GM20431 (cell line): ENCODE data around the gene CAPN9.
"Not testable (repeated sequence)": the region's sequence is repeated elsewhere in the genome, so short reads cannot be mapped to it uniquely, and the experiment has no call there.

Experiments
- in situ Hi-C: fragments of 300-500 bp; cut with MseI, MboI; formaldehyde crosslinking; loops from one replicate; pipeline ENCODE4 v1.15.0; 2020; ENCODE audit warnings: low sequenced_read_pairs; ENCODE audit not compliant: unreplicated experiment

Gene CAPN9

DNA sequence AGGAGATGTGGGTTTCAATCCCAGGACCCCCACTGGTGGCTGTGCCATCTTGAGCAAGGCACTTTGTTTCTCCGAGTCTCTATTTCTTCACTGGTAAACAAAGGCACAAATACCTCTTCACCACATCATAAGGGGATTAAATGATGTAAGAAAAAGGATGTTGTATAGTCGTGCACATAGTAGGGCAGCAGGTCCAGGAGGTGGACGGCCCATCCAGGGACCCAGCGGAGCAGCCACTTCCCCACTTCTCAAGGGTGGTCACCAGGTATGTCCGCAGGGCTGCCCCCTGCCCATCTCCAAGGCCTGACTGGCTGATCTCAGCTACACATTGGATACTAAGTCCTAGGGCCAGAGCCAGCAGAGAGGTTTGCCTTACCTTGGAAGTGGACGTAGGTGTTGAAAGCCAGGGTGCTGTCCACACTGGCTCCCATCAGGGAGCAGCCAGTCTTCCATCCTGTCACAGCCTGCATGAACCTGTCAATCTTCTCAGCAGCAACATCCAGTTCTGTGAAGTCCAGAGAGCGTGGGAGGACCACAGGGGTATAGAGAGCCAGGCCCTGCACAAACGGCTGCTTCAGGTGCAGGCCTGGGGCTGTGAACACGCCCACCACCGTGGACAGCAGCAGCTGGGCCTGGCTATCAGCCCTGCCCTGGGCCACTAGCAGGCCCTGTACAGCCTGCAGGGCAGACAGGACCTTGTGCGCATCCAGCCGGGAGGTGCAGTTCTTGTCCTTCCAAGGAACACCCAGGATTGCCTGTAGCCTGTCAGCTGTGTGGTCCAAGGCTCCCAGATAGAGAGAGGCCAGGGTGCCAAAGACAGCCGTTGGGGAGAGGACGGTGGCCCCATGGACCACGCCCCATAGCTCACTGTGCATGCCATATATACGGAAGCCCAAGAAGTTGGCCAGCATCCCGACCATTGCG, 37.3 kb upstream of the CAPN9 start:
- in situ Hi-C loops = no loop called here

DNA sequence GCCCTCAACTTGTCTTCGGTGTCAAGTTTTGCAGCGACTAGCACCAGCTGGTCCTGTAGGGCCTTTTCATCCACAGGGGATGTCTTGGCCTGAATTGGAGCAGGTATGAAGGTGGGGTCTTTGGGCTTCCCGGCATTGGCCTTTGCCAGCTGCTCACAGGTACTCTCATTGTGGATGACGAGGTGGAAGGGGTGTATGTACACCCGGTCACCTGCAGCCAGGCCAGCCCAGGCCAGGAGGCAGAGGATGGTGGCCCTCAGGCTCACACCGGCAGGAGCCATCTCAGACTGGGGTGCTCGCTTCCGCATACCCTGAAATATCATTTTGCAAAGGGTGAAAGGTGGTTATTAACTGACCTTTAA, 36.7 kb upstream of the CAPN9 start:
- in situ Hi-C loops = no loop called here

DNA sequence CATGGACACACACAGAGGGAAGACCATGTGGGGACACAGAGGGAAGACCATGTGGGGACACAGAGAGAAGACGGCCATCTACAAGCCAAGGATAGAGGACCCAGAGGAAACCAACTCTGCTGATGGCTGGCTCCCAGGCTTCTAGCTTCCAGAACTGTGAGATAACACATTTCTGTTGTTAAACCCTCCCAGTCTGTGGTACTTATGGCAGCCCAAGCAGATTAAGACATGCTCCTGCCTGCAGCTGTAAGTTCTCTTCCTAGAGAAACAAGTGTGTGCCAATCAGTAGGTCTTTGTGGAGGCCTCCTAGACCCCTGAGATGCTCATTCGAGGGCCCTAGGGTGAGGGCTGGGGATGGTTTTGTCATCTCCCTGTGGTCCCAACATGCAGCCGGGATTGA, 35.9 kb upstream of the CAPN9 start:
- in situ Hi-C loops = no loop called here

DNA sequence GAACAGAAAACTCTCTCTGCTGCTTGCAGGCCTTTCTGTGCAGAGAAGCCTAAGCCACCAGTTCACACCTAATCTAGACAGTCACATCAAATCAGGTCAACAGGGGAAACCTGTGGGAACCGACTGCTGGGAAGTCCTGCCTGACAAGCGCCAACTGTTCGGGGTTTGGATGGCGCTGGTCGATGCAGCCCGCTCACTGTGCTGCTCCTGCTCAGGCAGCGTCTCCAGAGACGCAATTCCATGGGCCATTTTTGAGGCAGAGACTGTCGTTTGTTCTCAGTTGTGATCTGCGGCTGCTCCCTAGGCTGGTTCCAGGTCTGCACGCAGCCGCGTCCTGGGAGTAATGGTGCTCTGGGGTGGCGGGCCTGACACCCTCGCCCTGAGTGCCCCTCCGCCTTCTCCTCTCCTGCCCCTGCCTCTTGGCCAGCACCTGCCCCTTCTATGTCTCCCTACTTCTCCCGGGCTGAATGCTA, 34.7 kb upstream of the CAPN9 start:
- in situ Hi-C loops = no loop called here

DNA sequence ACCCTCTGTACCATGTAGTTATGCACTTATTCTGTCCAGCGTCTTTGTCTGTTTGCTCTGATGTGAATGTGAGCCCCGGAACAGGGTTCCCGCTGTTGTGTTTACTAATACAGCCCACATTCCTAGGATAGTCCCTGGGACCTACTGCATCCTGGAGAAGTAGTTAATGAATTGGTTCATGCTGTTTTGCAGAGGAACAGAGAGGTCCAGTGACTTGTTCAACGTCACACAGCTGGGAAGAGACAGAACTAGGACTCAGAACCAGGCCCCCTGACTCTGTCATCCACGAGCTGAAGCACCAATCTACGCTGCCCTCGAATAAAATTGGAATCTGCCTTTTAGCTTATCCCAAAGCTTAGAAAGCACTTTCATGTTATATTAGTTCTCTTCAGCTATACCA, 34.0 kb upstream of the CAPN9 start:
- in situ Hi-C loops = no loop called here

DNA sequence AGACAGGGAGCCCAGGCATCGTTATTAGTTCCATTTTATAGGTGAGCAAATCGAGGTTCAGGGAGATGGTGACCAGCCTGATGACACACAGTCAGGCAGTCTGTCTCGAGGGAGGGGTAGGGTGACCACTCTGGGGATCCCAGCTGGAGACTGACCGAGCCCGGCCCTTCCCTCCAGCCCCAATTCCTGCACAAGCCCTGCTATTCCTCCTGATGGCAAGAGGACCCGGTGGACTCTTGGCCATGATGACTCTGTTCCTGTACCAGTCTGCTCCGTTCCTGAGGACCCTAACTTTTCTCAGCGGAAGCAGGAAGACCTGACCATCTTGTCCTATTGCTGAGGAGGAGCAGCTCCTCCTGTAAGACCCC, 33.7 kb upstream of the CAPN9 start:
- in situ Hi-C loops = no loop called here

DNA sequence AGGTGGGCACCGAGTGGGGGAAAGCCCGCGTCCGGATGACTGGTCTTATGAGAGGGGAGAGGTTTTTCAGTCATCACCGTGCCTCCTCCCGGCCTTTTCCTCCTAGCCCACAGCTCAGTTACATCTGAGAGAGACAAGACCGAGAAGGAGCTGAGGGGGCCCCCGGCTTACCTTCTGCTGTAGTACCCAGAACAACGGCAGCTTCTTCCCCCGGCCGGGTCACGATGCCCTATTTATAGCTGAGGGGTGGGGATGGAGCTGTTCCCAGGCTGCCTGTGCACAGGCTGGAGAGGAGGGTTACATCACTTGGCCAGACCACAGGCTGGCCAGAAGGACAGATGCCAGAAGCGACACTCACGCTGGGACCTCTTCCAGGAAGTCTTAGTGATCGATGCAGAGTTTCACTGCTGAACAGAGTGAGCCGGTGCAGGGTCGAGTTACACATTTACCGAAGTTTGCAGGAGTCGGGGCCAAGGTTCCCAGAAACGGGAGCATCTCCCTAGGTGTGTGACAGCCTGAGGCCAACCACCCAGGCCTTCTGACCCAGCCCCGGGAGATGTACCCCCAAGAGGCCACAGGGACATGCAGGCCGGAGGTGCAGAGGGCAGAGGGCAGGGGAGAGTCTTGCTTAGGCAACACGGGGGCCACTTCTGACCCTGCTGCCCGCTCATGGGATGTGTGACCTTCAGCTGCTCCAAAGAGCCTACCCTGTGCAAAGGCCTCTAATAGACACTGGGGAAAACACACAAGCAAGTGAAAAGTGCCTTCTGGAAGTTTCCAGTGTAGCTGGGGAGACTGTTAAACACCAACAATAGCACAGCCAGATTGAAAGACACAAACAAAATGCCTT, 33.0 kb upstream of the CAPN9 start, which contains the start of gene AGT:
TSS of gene AGT (minus strand) at position 208 of the 850 bp plus-strand sequence. CDS start 3,299 bp downstream, outside the sequence.
- in situ Hi-C loops = no loop called here

DNA sequence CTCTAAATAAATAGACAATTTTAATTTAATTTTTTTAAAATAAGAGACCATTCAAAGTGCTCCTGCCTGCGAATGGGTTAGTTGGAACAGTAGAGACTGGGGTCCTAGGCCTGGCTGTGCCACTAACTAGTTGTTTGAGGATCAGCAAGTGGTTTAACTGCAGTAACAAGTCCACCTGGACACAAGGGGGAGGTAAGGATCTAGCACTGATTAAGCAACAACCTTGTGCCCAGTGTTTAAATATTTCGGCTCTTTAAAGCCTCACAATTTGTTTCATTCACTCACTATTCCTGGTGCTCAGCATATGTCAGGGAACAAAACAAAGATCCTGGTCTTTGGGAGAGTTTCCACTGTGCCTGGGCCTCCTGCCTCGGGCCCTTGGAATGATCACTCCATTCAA, 31.7 kb upstream of the CAPN9 start:
- in situ Hi-C loops = no loop called here

DNA sequence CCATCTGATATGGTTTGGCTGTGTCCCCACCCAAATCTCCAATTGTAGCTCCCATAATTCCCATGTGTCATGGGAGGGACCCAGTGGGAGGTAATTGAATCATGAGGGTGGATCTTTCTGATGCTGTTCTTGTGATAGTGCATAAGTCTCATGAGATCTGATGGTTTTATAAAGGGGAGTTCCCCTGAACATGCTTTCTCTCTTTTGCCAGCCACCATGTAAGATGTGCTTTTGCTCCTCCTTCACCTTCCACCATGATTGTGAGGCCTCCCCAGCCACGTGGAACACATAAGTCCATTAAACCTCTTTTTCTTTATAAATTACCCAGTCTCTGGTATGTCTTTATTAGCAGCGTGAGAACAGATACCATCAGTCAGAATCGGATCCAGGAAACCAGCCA, 30.7 kb upstream of the CAPN9 start:
- in situ Hi-C loops = not testable (repeated sequence)

DNA sequence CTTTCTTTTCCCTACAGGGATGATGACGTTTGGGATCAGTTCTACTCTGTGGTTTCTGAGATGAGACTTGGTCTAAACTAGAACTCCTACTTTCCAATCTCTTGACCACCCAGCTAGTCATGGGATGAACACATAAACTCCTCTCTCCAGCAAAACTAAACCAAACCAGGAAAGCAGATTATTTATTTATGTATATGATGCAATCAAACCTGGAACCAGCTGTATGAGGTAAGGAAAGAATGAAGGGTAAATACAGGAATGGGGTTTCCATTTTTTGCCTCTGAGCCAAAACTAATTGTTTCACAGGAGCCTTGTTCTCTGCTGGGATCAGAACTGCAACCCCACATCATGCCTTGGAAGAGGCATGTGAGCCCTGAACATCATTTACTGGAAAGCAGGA, 29.9 kb upstream of the CAPN9 start:
- in situ Hi-C loops = no loop called here

DNA sequence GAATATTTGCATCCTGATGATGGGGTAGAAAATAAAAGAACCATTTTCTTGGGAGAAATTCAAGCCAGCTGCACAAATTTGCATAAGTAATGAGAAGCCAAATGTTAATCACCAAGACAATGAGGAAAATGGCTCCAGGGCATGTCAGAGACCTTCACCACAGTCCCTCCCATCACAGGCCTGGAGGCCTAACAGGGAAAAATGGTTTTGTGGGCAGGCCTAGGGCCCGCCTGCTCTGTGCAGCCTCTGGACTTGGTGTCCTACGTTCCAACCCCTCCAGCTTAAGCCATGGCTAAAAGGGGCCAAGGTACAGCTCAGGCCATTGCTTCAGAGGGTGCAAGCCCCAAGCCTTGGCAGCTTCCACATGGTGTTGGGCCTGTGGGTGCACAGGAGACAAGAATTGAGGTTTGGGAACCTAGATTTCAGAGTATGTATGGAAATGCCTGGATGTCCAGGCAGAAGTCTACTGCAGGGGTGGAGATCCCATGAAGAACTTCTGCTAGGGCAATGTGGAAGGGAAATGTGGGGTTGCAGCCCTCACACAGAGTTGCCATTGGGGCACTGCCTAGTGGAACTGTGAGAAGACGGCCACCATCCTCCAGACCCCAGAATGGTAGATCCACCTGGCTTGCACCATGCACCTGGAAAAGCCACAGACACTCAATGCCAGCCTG, 25.2 kb upstream of the CAPN9 start:
- in situ Hi-C loops = not testable (repeated sequence)

DNA sequence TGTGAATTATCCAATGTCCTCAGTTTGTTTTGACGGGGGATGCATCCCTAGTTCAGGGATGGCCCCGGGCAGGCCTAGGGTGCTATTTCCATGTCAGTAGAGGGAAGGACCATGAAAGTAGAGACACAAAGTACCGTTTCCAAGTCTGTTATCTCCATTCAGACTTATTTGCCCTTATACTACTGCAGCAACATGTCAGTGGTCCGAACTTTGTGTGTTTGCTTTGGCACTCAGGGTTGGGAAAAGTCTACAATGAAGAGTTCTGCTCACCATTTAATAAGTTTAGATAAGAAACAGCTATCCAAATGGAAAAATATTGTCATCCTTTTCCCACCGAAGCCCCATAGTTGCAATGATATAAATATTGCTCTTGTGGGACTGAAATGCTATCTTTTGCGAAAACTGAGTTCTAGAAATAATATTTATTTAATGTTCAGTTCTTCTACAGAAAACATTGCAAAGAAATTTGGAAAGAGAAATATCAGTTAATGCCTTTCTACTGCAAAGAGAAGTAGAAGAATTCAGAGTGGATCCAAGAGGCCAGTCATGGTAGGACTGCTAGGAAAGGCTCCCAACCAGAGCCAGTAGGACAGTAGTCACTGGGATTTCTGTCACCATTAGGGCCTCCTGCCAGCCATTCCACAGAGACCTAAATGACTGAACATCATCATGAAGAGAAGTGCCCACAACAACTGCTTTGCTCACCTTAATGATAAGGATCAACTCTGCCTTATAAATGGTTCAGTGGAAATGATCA, 21.8 kb upstream of the CAPN9 start:
- in situ Hi-C loops = no loop called here

DNA sequence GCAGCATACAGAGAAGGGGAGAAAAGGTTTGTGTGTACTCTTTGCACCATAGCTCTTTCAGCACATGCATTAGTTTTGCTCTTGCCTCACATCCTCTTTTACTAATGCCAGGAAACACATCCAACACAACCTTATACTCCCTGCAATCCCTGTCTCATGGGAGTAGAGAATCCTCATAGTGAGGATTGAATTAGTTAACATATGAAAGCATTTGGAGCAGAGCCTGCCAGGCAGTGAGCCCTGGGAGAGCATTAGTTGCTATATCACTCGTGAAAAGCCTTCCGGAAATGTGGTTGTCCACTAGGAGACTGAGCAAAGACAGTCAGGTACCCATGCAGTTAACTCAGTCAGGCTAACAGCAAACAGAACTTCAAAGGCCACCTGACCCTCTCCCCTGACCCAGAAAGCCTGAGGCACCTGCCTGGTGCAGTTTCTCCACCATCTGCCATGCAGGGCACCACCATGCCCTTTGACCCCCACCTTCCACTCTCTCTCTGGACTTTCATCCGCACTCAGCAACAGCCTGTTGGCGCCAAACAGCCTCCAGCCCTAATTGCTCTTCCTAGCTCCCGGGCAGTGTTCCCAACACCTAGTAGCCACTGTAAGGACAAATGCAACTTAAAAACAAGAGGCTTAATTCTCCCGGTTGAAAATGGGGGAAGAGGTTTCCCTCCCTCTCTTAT, 18.3 kb upstream of the CAPN9 start:
- in situ Hi-C loops = no loop called here

DNA sequence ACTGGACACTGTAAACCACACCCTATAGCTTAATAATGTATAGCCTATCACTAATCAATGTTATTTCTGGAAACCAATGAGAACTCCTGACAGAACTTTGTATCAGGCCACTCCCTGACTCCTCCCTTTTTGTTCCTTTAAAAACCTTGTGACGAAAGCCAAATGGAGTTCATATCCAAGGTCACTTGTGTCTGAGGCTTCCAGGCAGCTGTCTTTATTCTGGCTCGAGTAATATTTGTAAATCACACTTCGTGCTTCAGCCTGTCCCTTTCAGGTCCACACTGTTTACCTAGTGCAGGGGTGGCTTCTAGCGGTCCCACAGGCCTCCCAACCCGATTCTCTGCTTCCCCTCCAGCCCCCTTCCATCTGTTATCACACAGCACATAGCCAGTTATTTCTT, 16.2 kb upstream of the CAPN9 start:
- in situ Hi-C loops = no loop called here

DNA sequence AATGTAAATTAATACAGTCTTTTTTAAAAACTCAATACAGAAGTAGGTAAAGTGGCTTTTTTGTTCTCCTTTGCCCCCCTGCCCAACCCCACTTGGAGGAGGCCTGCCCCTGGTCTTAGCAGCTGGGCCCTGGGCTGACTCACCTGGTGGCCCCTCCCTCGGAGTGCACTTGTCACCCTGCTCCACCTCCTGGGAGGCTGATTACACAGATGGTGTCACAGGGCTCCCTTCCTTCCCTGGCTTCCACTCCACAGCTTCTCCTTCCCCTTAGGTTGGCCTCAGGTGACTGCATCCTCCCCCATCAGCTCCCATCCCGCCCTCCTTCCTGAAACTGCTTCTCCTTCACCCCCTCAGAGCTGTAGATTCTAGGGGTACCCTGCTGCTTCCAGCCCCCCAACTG, 11.7 kb upstream of the CAPN9 start:
- in situ Hi-C loops = no loop called here

DNA sequence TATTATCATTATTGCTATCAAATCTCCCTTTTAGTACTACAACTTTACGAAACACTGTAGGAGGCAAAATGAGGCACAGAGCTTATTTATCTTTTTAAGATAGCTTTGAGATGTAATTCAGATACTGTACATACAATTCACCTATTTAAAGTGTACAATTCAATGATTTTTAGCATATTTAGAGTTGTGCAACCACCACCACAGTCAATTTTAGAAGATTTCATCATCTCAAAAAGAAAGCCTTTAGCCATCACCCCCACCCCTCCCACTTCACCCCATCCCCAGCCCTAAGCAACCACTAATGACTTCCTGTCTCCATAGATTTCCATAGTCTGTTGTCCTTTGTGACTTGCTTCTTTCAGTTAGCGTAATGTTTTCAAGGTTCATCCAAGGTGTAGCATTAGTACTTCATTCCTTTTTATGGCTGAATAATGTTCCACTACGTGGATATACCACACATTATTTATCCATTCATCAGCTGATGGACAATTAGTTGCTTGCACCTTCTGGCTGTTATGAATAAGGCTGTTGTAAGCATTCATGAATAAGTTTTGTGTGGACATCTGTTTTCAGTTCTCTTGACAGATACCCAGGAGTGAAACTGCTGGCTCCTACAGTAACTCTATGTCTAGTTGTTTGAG, 9.4 kb upstream of the CAPN9 start:
- in situ Hi-C loops = no loop called here

DNA sequence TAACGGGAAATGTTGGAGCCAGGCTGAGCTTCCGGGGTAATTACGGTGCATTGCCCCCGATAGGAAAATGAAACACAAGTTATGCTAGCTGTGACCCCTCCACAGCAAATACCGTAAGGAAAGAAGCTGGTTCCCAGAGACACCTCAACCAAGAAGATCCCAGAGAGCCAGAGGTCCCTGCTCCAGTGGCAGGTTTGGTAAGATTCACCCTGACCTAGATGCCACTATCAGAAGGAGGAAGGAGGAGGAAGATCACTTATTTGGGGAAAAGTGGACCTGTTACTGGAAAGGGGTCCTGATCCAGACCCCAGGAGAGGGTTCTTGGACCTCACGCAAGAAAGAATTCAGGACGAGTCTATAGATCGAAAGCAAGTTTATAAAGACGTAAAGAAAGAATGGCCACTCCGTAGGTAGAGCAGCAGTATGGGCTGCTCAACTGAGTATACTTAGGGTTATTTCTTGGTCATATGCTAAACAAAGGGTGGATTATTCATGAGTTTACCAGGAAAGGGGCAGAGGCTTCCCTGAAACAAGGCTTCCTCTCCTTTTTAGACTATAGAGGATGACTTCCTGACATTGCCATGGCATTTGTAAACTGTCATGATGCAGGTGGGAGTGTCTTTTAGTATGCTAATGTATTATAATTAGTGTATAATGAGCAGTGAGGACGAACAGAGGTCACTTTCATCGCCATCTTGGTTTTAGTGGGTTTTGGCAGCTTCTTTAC, 7.5 kb upstream of the CAPN9 start:
- in situ Hi-C loops = no loop called here

DNA sequence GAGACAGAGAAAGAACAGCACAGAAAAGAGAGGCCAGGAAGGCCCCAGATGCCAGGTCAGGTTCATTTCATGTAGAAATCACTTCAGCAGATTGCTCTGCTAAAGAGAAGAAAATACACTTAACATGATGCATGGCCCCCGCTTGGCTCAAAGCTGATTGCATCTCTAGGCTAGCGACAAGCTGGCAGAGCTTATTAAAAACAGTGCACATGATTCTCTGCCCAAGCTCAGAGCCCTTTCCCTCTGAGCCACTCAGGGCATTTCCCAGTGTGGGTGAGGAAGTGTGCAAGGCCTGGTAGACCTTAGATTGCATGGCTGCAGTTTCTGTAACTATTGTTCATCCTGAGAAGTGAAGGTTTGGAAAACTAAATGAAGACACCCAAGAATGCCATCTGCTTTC, 3.3 kb upstream of the CAPN9 start:
- in situ Hi-C loops = no loop called here
